Measurements from ENCODE around the gene FBXW8.
A peak's percentile ranks its signal among the peaks of the same experiment; 100 is the strongest.

The FBXW8 gene

GRCh38 chr12:116977465-116978380 lies 67.0 kb downstream of the FBXW8 start:
- H3K27me3 ChIP-seq (ENCODE audit: control insufficient read depth in 3 of 3, insufficient read depth in 3 of 3, low read depth in 1 of 3, low read length in 3 of 3) = no peaks in the 10 kb centered on the region
- H3K18ac ChIP-seq (ENCODE audit: low read length) = no peak overlapping the region
- no peak overlapping the region for H3K4me2 ChIP-seq (ENCODE audit: insufficient read depth, low read length, poor library complexity, severe bottlenecking)
- H3K4ac ChIP-seq (ENCODE audit: low read length) = no peak overlapping the region
- no peak overlapping the region for H3K27ac ChIP-seq (replicated peaks; ENCODE audit: low read length)
- peaks cover 0 to 5% of the 10 kb centered on the region in 2 donors for H3K4me1 ChIP-seq (ENCODE audit: control insufficient read depth in 2 of 2, insufficient read depth in 1 of 2, low read depth in 1 of 2, low read length in 2 of 2)
- no peak overlapping the region for H2BK5ac ChIP-seq (ENCODE audit: low read length)
- no peak overlapping the region for H2BK12ac ChIP-seq (ENCODE audit: low read length)
- no peak overlapping the region for H2BK120ac ChIP-seq (ENCODE audit: low read depth, low read length)
- no peak overlapping the region for H3K9ac ChIP-seq (ENCODE audit: low read depth, low read length, poor library complexity)
- no peak overlapping the region for H2AK5ac ChIP-seq (ENCODE audit: low read depth, low read length)
- no peak overlapping the region for H3K14ac ChIP-seq (ENCODE audit: low read length)
- H4K8ac ChIP-seq (ENCODE audit: low read depth, low read length) = no peak overlapping the region
- H3K23ac ChIP-seq (ENCODE audit: low read depth, low read length, poor library complexity) = no peak overlapping the region
- no peaks in the 10 kb centered on the region for H3K79me1 ChIP-seq (ENCODE audit: low read depth, low read length)
- H3K4me3 ChIP-seq (ENCODE audit: low read length in 2 of 2) = no peak overlapping the region
- no peak for DNase-seq (ENCODE audit: low spot score)
- no peaks in the 10 kb centered on the region for H3K9me3 ChIP-seq (replicated peaks in 1 of 2; ENCODE audit: control insufficient read depth in 2 of 2, insufficient read depth in 1 of 2, low read depth in 1 of 2, low read length in 2 of 2)
- peaks cover 4 to 17% of the 10 kb centered on the region in 2 donors for H3K36me3 ChIP-seq (replicated peaks in 1 of 2; ENCODE audit: control insufficient read depth in 2 of 2, insufficient read depth in 2 of 2, low read length in 2 of 2)
- H2BK15ac ChIP-seq (ENCODE audit: low read length) = no peak overlapping the region
- no peak overlapping the region for H4K91ac ChIP-seq (ENCODE audit: low read depth, low read length, poor library complexity)
- WGBS, 2 donors (ENCODE audit: extremely low coverage in 2 of 2, insufficient read length in 2 of 2, insufficient replicate concordance in 1 of 2) = no CpG with 5 or more reads among the region's 13 CpGs
- H2AFZ ChIP-seq (ENCODE audit: low read length) = no peak overlapping the region

- DNase-seq (ENCODE audit: low spot score) = no peak
These were observed 68.2 kb downstream of the FBXW8 start for GRCh38 chr12:116978791-116979508.

GRCh38 chr12:116980083-116980482 lies 69.3 kb downstream of the FBXW8 start:
- Histone ChIP-seq H3K4me1 (ENCODE audit: control insufficient read depth in 2 of 2, insufficient read depth in 1 of 2, low read depth in 1 of 2, low read length in 2 of 2) (peaks cover 0 to 5% of the 10 kb centered on the region in 2 donors), H3K27ac (replicated peaks; ENCODE audit: low read length) (no peak overlapping the region), H2BK120ac (ENCODE audit: low read depth, low read length) (no peak overlapping the region), H2BK15ac (ENCODE audit: low read length) (no peak overlapping the region), H3K9ac (ENCODE audit: low read depth, low read length, poor library complexity) (no peak overlapping the region), H2BK5ac (ENCODE audit: low read length) (no peak overlapping the region), H4K8ac (ENCODE audit: low read depth, low read length) (no peak overlapping the region), H3K14ac (ENCODE audit: low read length) (no peak overlapping the region), H3K79me1 (ENCODE audit: low read depth, low read length) (no peaks in the 10 kb centered on the region), H3K23ac (ENCODE audit: low read depth, low read length, poor library complexity) (no peak overlapping the region), H4K91ac (ENCODE audit: low read depth, low read length, poor library complexity) (no peak overlapping the region), H3K18ac (ENCODE audit: low read length) (no peak overlapping the region), H2AK5ac (ENCODE audit: low read depth, low read length) (no peak overlapping the region), H3K27me3 (ENCODE audit: control insufficient read depth in 3 of 3, insufficient read depth in 3 of 3, low read depth in 1 of 3, low read length in 3 of 3) (no peaks in the 10 kb centered on the region), H3K4me2 (ENCODE audit: insufficient read depth, low read length, poor library complexity, severe bottlenecking) (no peak overlapping the region), H3K36me3 (replicated peaks in 1 of 2; ENCODE audit: control insufficient read depth in 2 of 2, insufficient read depth in 2 of 2, low read length in 2 of 2) (peaks cover 0 to 1% of the 10 kb centered on the region in 2 donors), H2AFZ (ENCODE audit: low read length) (no peak overlapping the region), H2BK12ac (ENCODE audit: low read length) (no peak overlapping the region), H3K9me3 (replicated peaks in 1 of 2; ENCODE audit: control insufficient read depth in 2 of 2, insufficient read depth in 1 of 2, low read depth in 1 of 2, low read length in 2 of 2) (no peaks in the 10 kb centered on the region), H3K4me3 (ENCODE audit: low read length in 2 of 2) (no peak overlapping the region), H3K4ac (ENCODE audit: low read length) (no peak overlapping the region)
- DNase-seq (ENCODE audit: low spot score) = no peak
- WGBS, 2 donors (ENCODE audit: extremely low coverage in 2 of 2, insufficient read length in 2 of 2, insufficient replicate concordance in 1 of 2) = no CpG with 5 or more reads among the region's 1 CpG

More at GRCh38 chr12:116978791-116979508, 68.2 kb downstream of the FBXW8 start:
- peaks cover 0 to 5% of the 10 kb centered on the region in 2 donors for H3K36me3 ChIP-seq (replicated peaks in 1 of 2; ENCODE audit: control insufficient read depth in 2 of 2, insufficient read depth in 2 of 2, low read length in 2 of 2)
- H3K79me1 ChIP-seq (ENCODE audit: low read depth, low read length) = no peaks in the 10 kb centered on the region
- no peak overlapping the region for H2AK5ac ChIP-seq (ENCODE audit: low read depth, low read length)
- no peak overlapping the region for H3K4ac ChIP-seq (ENCODE audit: low read length)
- peak overlapping the region; percentile 40 for H3K18ac ChIP-seq (ENCODE audit: low read length)
- H2BK15ac ChIP-seq (ENCODE audit: low read length) = no peak overlapping the region
- H3K14ac ChIP-seq (ENCODE audit: low read length) = no peak overlapping the region
- H2BK120ac ChIP-seq (ENCODE audit: low read depth, low read length) = no peak overlapping the region
- H2BK12ac ChIP-seq (ENCODE audit: low read length) = no peak overlapping the region
- no peak overlapping the region for H3K4me2 ChIP-seq (ENCODE audit: insufficient read depth, low read length, poor library complexity, severe bottlenecking)
- no peak overlapping the region for H4K91ac ChIP-seq (ENCODE audit: low read depth, low read length, poor library complexity)
- peaks cover 0 to 5% of the 10 kb centered on the region in 2 donors for H3K4me1 ChIP-seq (ENCODE audit: control insufficient read depth in 2 of 2, insufficient read depth in 1 of 2, low read depth in 1 of 2, low read length in 2 of 2)
- no peak overlapping the region for H2AFZ ChIP-seq (ENCODE audit: low read length)
- H3K9me3 ChIP-seq (replicated peaks in 1 of 2; ENCODE audit: control insufficient read depth in 2 of 2, insufficient read depth in 1 of 2, low read depth in 1 of 2, low read length in 2 of 2) = no peaks in the 10 kb centered on the region
- no peaks in the 10 kb centered on the region for H3K27me3 ChIP-seq (ENCODE audit: control insufficient read depth in 3 of 3, insufficient read depth in 3 of 3, low read depth in 1 of 3, low read length in 3 of 3)
- no peak overlapping the region for H3K4me3 ChIP-seq (ENCODE audit: low read length in 2 of 2)
- no CpG with 5 or more reads among the region's 7 CpGs for WGBS, 2 donors (ENCODE audit: extremely low coverage in 2 of 2, insufficient read length in 2 of 2, insufficient replicate concordance in 1 of 2)
- no peak overlapping the region for H4K8ac ChIP-seq (ENCODE audit: low read depth, low read length)
- no peak overlapping the region for H3K9ac ChIP-seq (ENCODE audit: low read depth, low read length, poor library complexity)
- no peak overlapping the region for H3K27ac ChIP-seq (replicated peaks; ENCODE audit: low read length)
- H3K23ac ChIP-seq (ENCODE audit: low read depth, low read length, poor library complexity) = no peak overlapping the region
- no peak overlapping the region for H2BK5ac ChIP-seq (ENCODE audit: low read length)

All from neuronal stem cell (in vitro differentiated cells).